H9 (cell line): ENCODE data around the gene GBP7. TPM values are rescaled to one million over a fixed set of nuclear protein-coding genes. Genes with fewer than 3 reads are reported as not detected.

Experiments used
- DNase-seq: peaks from one replicate; pipeline ENCODE4 v3.0.0-alpha.2; 2017
- H2AFZ ChIP-seq: one replicate; pipeline ENCODE4 v1.6.1; 2013; ENCODE audit warnings: mild to moderate bottlenecking, low read length, control low read depth, moderate library complexity
- H2AK5ac ChIP-seq: 2 replicates; pipeline ENCODE4 v1.6.1; 2013; ENCODE audit warnings: low read length, control low read depth, mixed read lengths; ENCODE audit not compliant: insufficient read length
- H2BK120ac ChIP-seq: one replicate; pipeline ENCODE4 v1.6.1; 2013; ENCODE audit warnings: low read depth, mild to moderate bottlenecking, low read length, control low read depth, inconsistent platforms; ENCODE audit not compliant: poor library complexity, severe bottlenecking
- H2BK12ac ChIP-seq: 2 replicates; pipeline ENCODE4 v1.6.1; 2013; ENCODE audit warnings: low read length, control low read depth, mixed read lengths, low read depth; ENCODE audit not compliant: insufficient read length
- H2BK15ac ChIP-seq: 2 replicates; pipeline ENCODE4 v1.6.1; 2013; ENCODE audit warnings: low read depth, low read length, control low read depth
- H2BK20ac ChIP-seq: one replicate; pipeline ENCODE4 v1.6.1; 2013; ENCODE audit warnings: low read depth, mild to moderate bottlenecking, low read length, control low read depth, inconsistent platforms; ENCODE audit not compliant: poor library complexity, severe bottlenecking
- H2BK5ac ChIP-seq: 2 replicates; pipeline ENCODE4 v1.6.1; 2013; ENCODE audit warnings: low read length, control low read depth, mixed read lengths; ENCODE audit not compliant: insufficient read length
- H3K14ac ChIP-seq: 2 replicates; pipeline ENCODE4 v1.6.1; 2013; ENCODE audit warnings: low read length, control low read depth; ENCODE audit not compliant: insufficient read depth
- H3K18ac ChIP-seq: 2 replicates; pipeline ENCODE4 v1.6.1; 2013; ENCODE audit warnings: low read depth, mild to moderate bottlenecking, mixed read lengths, low read length, control low read depth; ENCODE audit not compliant: insufficient read length
- H3K23ac ChIP-seq: 2 replicates; pipeline ENCODE4 v1.6.1; 2013; ENCODE audit warnings: low read length, control low read depth, mixed read lengths, low read depth; ENCODE audit not compliant: insufficient read length
- H3K23me2 ChIP-seq: 2 replicates; pipeline ENCODE4 v1.6.1; 2013; ENCODE audit warnings: low read depth, mild to moderate bottlenecking, mixed read lengths, low read length, control low read depth; ENCODE audit not compliant: insufficient read length, poor library complexity, severe bottlenecking
- H3K27ac ChIP-seq: 2 replicates; pipeline ENCODE4 v1.5.1; 2013; ENCODE audit warnings: low read length, control low read depth, mixed read lengths, low read depth; ENCODE audit not compliant: insufficient read length
- H3K27me3 ChIP-seq: 2 replicates; pipeline ENCODE4 v1.6.1; 2013; ENCODE audit warnings: low read length, control low read depth, inconsistent platforms; ENCODE audit not compliant: insufficient read depth
- H3K4ac ChIP-seq: 2 replicates; pipeline ENCODE4 v1.6.1; 2013; ENCODE audit warnings: low read depth, mild to moderate bottlenecking, control low read depth, inconsistent platforms, low read length, moderate library complexity
- H3K4me1 ChIP-seq: 2 replicates; pipeline ENCODE4 v1.6.1; 2013; ENCODE audit warnings: low read length, control low read depth, inconsistent platforms; ENCODE audit not compliant: insufficient read depth
- H3K4me2 ChIP-seq: 2 replicates; pipeline ENCODE4 v1.6.1; 2013; ENCODE audit warnings: low read length, control low read depth, mixed read lengths; ENCODE audit not compliant: insufficient read length, insufficient read depth
- H3K56ac ChIP-seq: 2 replicates; pipeline ENCODE4 v1.6.1; 2013; ENCODE audit warnings: low read depth, mild to moderate bottlenecking, mixed read lengths, low read length, control low read depth; ENCODE audit not compliant: insufficient read length
- H3K79me1 ChIP-seq: 2 replicates; pipeline ENCODE4 v1.6.1; 2013; ENCODE audit warnings: low read depth, mild to moderate bottlenecking, moderate library complexity, low read length, control low read depth, inconsistent platforms; ENCODE audit not compliant: insufficient read depth, poor library complexity, severe bottlenecking
- H3K79me2 ChIP-seq: 2 replicates; pipeline ENCODE4 v1.6.1; 2013; ENCODE audit warnings: low read length, control low read depth, inconsistent platforms; ENCODE audit not compliant: insufficient read depth
- H3K9ac ChIP-seq: 2 replicates; pipeline ENCODE4 v1.6.1; 2013; ENCODE audit warnings: low read length, control low read depth, mixed read lengths; ENCODE audit not compliant: insufficient read length; ENCODE audit errors: extremely low read depth
- H3K9me3 ChIP-seq: one replicate; pipeline ENCODE4 v1.6.1; 2013; ENCODE audit warnings: low read depth, low read length, inconsistent platforms; ENCODE audit not compliant: control insufficient read depth
- H3T11ph ChIP-seq: one replicate; pipeline ENCODE4 v1.6.1; 2013; ENCODE audit warnings: mild to moderate bottlenecking, low read length, control low read depth, inconsistent platforms
- H4K20me1 ChIP-seq: one replicate; pipeline ENCODE4 v1.6.1; 2013; ENCODE audit not compliant: control insufficient read depth, insufficient read length, insufficient read depth
- H4K5ac ChIP-seq: 2 replicates; pipeline ENCODE4 v1.6.1; 2013; ENCODE audit warnings: low read depth, mild to moderate bottlenecking, mixed read lengths, low read length, control low read depth; ENCODE audit not compliant: insufficient read length
- H4K8ac ChIP-seq: replicated peaks from 2 replicates; pipeline ENCODE4 v1.6.1; 2013; ENCODE audit warnings: low read length, control low read depth, mixed read lengths, low read depth; ENCODE audit not compliant: insufficient read length
- H4K91ac ChIP-seq: 2 replicates; pipeline ENCODE4 v1.6.1; 2013; ENCODE audit warnings: low read depth, mild to moderate bottlenecking, moderate library complexity, mixed read lengths, low read length, control low read depth; ENCODE audit not compliant: insufficient read length
- H3K27ac Mint-ChIP-seq, 3 experiments: 2 replicates in 2 of 3; 3 replicates in 1 of 3; pipeline ENCODE4 v1.8.0; 2020 to 2021; ENCODE audit warnings: mixed read lengths in 3 of 3, mild to moderate bottlenecking in 1 of 3, moderate library complexity in 1 of 3
- H3K27me3 Mint-ChIP-seq: 2 replicates; pipeline ENCODE4 v1.8.0; 2021; ENCODE audit warnings: low read depth, mild to moderate bottlenecking, moderate library complexity, mixed read lengths
- H3K36me3 Mint-ChIP-seq, 3 experiments: 2 replicates in 2 of 3; 3 replicates in 1 of 3; pipeline ENCODE4 v1.8.0; 2020 to 2021; ENCODE audit warnings: low read depth in 3 of 3, mixed read lengths in 3 of 3; ENCODE audit not compliant: insufficient read depth in 1 of 3
- H3K4me1 Mint-ChIP-seq, 2 experiments: 2 replicates each; pipeline ENCODE4 v1.8.0; 2020; ENCODE audit warnings: mixed read lengths in 2 of 2
- H3K4me3 Mint-ChIP-seq, 2 experiments: 2 replicates in 1 of 2; 3 replicates in 1 of 2; pipeline ENCODE4 v1.8.0; 2020 to 2021; ENCODE audit warnings: mild to moderate bottlenecking in 2 of 2, mixed read lengths in 2 of 2, moderate library complexity in 1 of 2
- H3K9me3 Mint-ChIP-seq, 2 experiments: 2 replicates in 1 of 2; 3 replicates in 1 of 2; pipeline ENCODE4 v1.8.0; 2020; ENCODE audit warnings: mild to moderate bottlenecking in 2 of 2, mixed read lengths in 2 of 2, moderate library complexity in 1 of 2
- total RNA-seq: library from RNA; stranded (reverse); gene quantifications from 2 replicates; pipeline ENCODE4 v1.2.1, GENCODE V29; 2021
- TF ChIP-seq, protein P1 (sequence below): fragments of 200-600 bp; sonication (generic); conservative IDR thresholded peaks from 3 replicates; pipeline ENCODE4 v1.8.0; 2021; ENCODE audit warnings: antibody characterized with exemption, mild to moderate bottlenecking

Gene GBP7
- total RNA-seq, 1 experiment from 2014 or later, result not detected

GRCh38 chr1:89102021-89102420 is 73.8 kb downstream of the GBP7 start:
- no peak overlapping the region for H2BK120ac ChIP-seq

More at GRCh38 chr1:89102021-89102420, 73.8 kb downstream of the GBP7 start:
- no peaks in the 10 kb centered on the region for H3K23me2 ChIP-seq
- no peak overlapping the region for H2AK5ac ChIP-seq
- no peak overlapping the region for H2BK15ac ChIP-seq
- TF ChIP-seq, protein P1, sequence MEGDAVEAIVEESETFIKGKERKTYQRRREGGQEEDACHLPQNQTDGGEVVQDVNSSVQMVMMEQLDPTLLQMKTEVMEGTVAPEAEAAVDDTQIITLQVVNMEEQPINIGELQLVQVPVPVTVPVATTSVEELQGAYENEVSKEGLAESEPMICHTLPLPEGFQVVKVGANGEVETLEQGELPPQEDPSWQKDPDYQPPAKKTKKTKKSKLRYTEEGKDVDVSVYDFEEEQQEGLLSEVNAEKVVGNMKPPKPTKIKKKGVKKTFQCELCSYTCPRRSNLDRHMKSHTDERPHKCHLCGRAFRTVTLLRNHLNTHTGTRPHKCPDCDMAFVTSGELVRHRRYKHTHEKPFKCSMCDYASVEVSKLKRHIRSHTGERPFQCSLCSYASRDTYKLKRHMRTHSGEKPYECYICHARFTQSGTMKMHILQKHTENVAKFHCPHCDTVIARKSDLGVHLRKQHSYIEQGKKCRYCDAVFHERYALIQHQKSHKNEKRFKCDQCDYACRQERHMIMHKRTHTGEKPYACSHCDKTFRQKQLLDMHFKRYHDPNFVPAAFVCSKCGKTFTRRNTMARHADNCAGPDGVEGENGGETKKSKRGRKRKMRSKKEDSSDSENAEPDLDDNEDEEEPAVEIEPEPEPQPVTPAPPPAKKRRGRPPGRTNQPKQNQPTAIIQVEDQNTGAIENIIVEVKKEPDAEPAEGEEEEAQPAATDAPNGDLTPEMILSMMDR, result no peak
- H3K27ac ChIP-seq, result no peak overlapping the region
- no peaks in the 10 kb centered on the region for H3K27me3 ChIP-seq
- H3K56ac ChIP-seq, result no peak overlapping the region
- H3K4me1 ChIP-seq, result no peaks in the 10 kb centered on the region
- no peak overlapping the region for H3K9ac ChIP-seq
- Mint-ChIP-seq H3K36me3 (peaks cover 2 to 7% (median 6%) of the 10 kb centered on the region in 3 experiments; a peak in 5 of 7 replicates), H3K9me3 (peaks cover 4 to 8% of the 10 kb centered on the region in 2 experiments), H3K4me1 (peaks cover 9 to 13% of the 10 kb centered on the region in 2 experiments), H3K4me3 (no peak overlapping the region), H3K27me3 (no peaks in the 10 kb centered on the region), H3K27ac (no peak overlapping the region)
- H2BK12ac ChIP-seq, result no peak overlapping the region
- no peak overlapping the region for H2BK20ac ChIP-seq
- no peak overlapping the region for H4K5ac ChIP-seq
- H2AFZ ChIP-seq, result no peak overlapping the region
- no peak overlapping the region for H3K14ac ChIP-seq
- no peak overlapping the region for H3T11ph ChIP-seq
- no peak overlapping the region for H3K4me2 ChIP-seq
- H2BK5ac ChIP-seq, result no peak overlapping the region
- H3K79me1 ChIP-seq, result no peaks in the 10 kb centered on the region
- H3K79me2 ChIP-seq, result no peaks in the 10 kb centered on the region
- H3K18ac ChIP-seq, result no peak overlapping the region
- H3K9me3 ChIP-seq, result no peaks in the 10 kb centered on the region
- H4K20me1 ChIP-seq, result no peaks in the 10 kb centered on the region
- H4K8ac ChIP-seq, result no peak overlapping the region
- no peak overlapping the region for H3K4ac ChIP-seq
- no peak overlapping the region for H3K23ac ChIP-seq
- no peak for DNase-seq
- H4K91ac ChIP-seq, result no peak overlapping the region
